SU-DHL-6 (cell line): Measurements from ENCODE around the gene TNPO2.
A peak's percentile ranks its signal among the peaks of the same experiment; 100 is the strongest.

ENCODE experiments used
- CTCF ChIP-seq: fragments of 200-600 bp; sonication (generic); IDR thresholded peaks from one replicate; pipeline ENCODE4 v1.5.1; 2017; ENCODE audit warnings: antibody characterized with exemption, mild to moderate bottlenecking, low read length, moderate library complexity; ENCODE audit not compliant: insufficient read depth, poor library complexity, severe bottlenecking
- EZH2phosphoT487 ChIP-seq: fragments of 200-600 bp; sonication (generic), shearing (Covaris generic); conservative IDR thresholded peaks from 2 replicates; pipeline ENCODE4 v1.6.1; 2018; ENCODE audit warnings: mild to moderate bottlenecking, antibody characterized with exemption, low read length, moderate library complexity, mixed read lengths

- TF ChIP-seq CTCF, result peak; percentile 90
- no peak for TF ChIP-seq EZH2phosphoT487
Measured at GRCh38 chr19:12766051-12766521, 42.4 kb upstream of the TNPO2 start.
